Measurements from ENCODE around the gene CAMK1G.

The CAMK1G gene

GRCh38 chr1:209589863-209590262 is 6.3 kb downstream of the CAMK1G start:
- no peak for TF ChIP-seq CTCF (IDR thresholded peaks at IDR 0.05; ENCODE audit: insufficient read depth, low read length, missing control alignments)
- CTCF ChIA-PET: interaction anchor here (0.9 to 18.3 kb wide), 15 partner anchors 10 to 233 kb away, joined by 3 to 318 read pairs (median 6); no protein-coding TSS in a partner anchor
- DNase-seq (ENCODE audit: low read depth, low spot score): no peak
- POLR2A ChIA-PET: no interaction called here
- H3K4me3 ChIP-seq (ENCODE audit: low read depth, low read length): no peak overlapping the region

- POLR2A ChIA-PET: no interaction called here
- TF ChIP-seq CTCF (IDR thresholded peaks at IDR 0.05; ENCODE audit: insufficient read depth, low read length, missing control alignments): peak; percentile 23
- H3K4me3 ChIP-seq (ENCODE audit: low read depth, low read length): no peak overlapping the region
- DNase-seq (ENCODE audit: low read depth, low spot score): no peak
- CTCF ChIA-PET: interaction anchor here (0.9 to 18.3 kb wide), 19 partner anchors 7 to 233 kb away, joined by 3 to 318 read pairs (median 6); partner anchors contain the start of gene CAMK1G
Measured at GRCh38 chr1:209590405-209590804, 6.9 kb downstream of the CAMK1G start.

GRCh38 chr1:209593747-209594146 is 10.2 kb downstream of the CAMK1G start:
- POLR2A ChIA-PET: no interaction called here
- TF ChIP-seq CTCF (IDR thresholded peaks at IDR 0.05; ENCODE audit: insufficient read depth, low read length, missing control alignments): no peak
- no peak for DNase-seq (ENCODE audit: low read depth, low spot score)
- CTCF ChIA-PET: interaction anchor here (0.8 to 3.9 kb wide), 3 partner anchors 11 to 52 kb away, joined by 3 to 13 read pairs (median 9); partner anchors contain the start of gene CAMK1G
- no peak overlapping the region for H3K4me3 ChIP-seq (ENCODE audit: low read depth, low read length)

GRCh38 chr1:209594440-209594839 is 10.9 kb downstream of the CAMK1G start:
- CTCF ChIA-PET: interaction anchor here (0.8 to 3.9 kb wide), 5 partner anchors 11 to 52 kb away, joined by 3 to 13 read pairs (median 5); partner anchors contain the start of gene CAMK1G

GRCh38 chr1:209595028-209595427 is 11.5 kb downstream of the CAMK1G start:
- ChIA-PET CTCF (interaction anchor here (1.1 to 1.8 kb wide), 4 partner anchors 9 to 24 kb away, joined by 3 to 9 read pairs (median 4); no protein-coding TSS in a partner anchor), POLR2A (interaction anchor here (0.7 kb wide), 1 partner anchor 12 kb away, joined by 3 read pairs; the partner anchor contains the start of gene CAMK1G)
- TF ChIP-seq CTCF (IDR thresholded peaks at IDR 0.05; ENCODE audit: insufficient read depth, low read length, missing control alignments): no peak
- DNase-seq (ENCODE audit: low read depth, low spot score): no peak
- no peak overlapping the region for H3K4me3 ChIP-seq (ENCODE audit: low read depth, low read length)

More at GRCh38 chr1:209594440-209594839, 10.9 kb downstream of the CAMK1G start:
- POLR2A ChIA-PET: no interaction called here
- no peak for DNase-seq (ENCODE audit: low read depth, low spot score)
- H3K4me3 ChIP-seq (ENCODE audit: low read depth, low read length): no peak overlapping the region
- TF ChIP-seq CTCF (IDR thresholded peaks at IDR 0.05; ENCODE audit: insufficient read depth, low read length, missing control alignments): no peak

GRCh38 chr1:209595599-209596285 is 12.2 kb downstream of the CAMK1G start:
- TF ChIP-seq CTCF (IDR thresholded peaks at IDR 0.05; ENCODE audit: insufficient read depth, low read length, missing control alignments): no peak
- CTCF ChIA-PET: interaction anchor here (1.1 to 3.6 kb wide), 4 partner anchors 10 to 24 kb away, joined by 3 to 17 read pairs (median 4); no protein-coding TSS in a partner anchor
- POLR2A ChIA-PET: interaction anchor here (0.7 kb wide), 1 partner anchor 13 kb away, joined by 3 read pairs; the partner anchor contains the start of gene CAMK1G
- no peak overlapping the region for H3K4me3 ChIP-seq (ENCODE audit: low read depth, low read length)
- no peak for DNase-seq (ENCODE audit: low read depth, low spot score)
